SK-N-SH (cell line): ENCODE measurements around the gene CDO1. TPM values are rescaled to one million over a fixed set of nuclear protein-coding genes. Genes with fewer than 3 reads are reported as not detected.

Experiments used
- CTCF ChIA-PET: fragments of 300-600, 350-600 bp; formaldehyde crosslinking; extraction: SDS; loops from one replicate; lab custom pipeline; 2021; lab: Yijun Ruan, JAX
- POLR2A ChIA-PET: fragments of 350-600 bp; sonication (Branson Sonifier 250); formaldehyde crosslinking; extraction: SDS; loops from one replicate; lab custom pipeline; 2020; ENCODE audit warnings: antibody characterized with exemption, inconsistent platforms; lab: Yijun Ruan, JAX
- DNase-seq: peaks from one replicate; pipeline ENCODE4 v3.0.0; 2012
- H2AFZ ChIP-seq: fragments of 200-600 bp; sonication (generic); 2 replicates; pipeline ENCODE4 v1.8.1; 2016; ENCODE audit warnings: antibody characterized with exemption, mild to moderate bottlenecking, low read depth
- H3F3A ChIP-seq: fragments of 200-600 bp; sonication (generic); replicated peaks from 2 replicates; pipeline ENCODE3; 2016; ENCODE audit warnings: antibody characterized with exemption, mild to moderate bottlenecking; ENCODE audit not compliant: insufficient read depth
- H3K27ac ChIP-seq, 2 experiments: fragments of 200-500 bp in 1 of 2; fragments of 200-600 bp in 1 of 2; sonication (Bioruptor generic) in 1 of 2; sonication (generic), shearing (Covaris generic) in 1 of 2; 2 replicates each; pipeline versions ENCODE4 v1.5.1 to v1.6.1; 2014 to 2016; ENCODE audit warnings: low read depth in 2 of 2, inconsistent platforms in 1 of 2, low read length in 1 of 2, mild to moderate bottlenecking in 1 of 2, mixed read lengths in 1 of 2
- H3K27me3 ChIP-seq: fragments of 200-600 bp; sonication (generic), shearing (Covaris generic); 2 replicates; pipeline ENCODE4 v1.6.1; 2016; ENCODE audit warnings: mixed run types; ENCODE audit not compliant: insufficient read depth
- H3K36me3 ChIP-seq, 2 experiments: fragments of 200-500 bp in 1 of 2; fragments of 200-600 bp in 1 of 2; sonication (Bioruptor generic) in 1 of 2; sonication (generic) in 1 of 2; replicated peaks in 1 of 2; 2 replicates each; pipeline versions ENCODE3 to v1.5.1; 2014 to 2016; ENCODE audit warnings: low read length in 1 of 2, mild to moderate bottlenecking in 1 of 2; ENCODE audit not compliant: insufficient read depth in 2 of 2, control insufficient read depth in 1 of 2
- H3K4me1 ChIP-seq, 2 experiments: fragments of 200-500 bp in 1 of 2; fragments of 200-600 bp in 1 of 2; sonication (Bioruptor generic) in 1 of 2; sonication (generic), shearing (Covaris generic) in 1 of 2; 2 replicates each; pipeline versions ENCODE4 v1.5.1 to v1.6.1; 2014 to 2016; ENCODE audit warnings: low read depth in 1 of 2, low read length in 1 of 2, mixed run types in 1 of 2; ENCODE audit not compliant: insufficient read depth in 2 of 2, control insufficient read depth in 1 of 2
- H3K4me2 ChIP-seq: fragments of 200-600 bp; sonication (generic), shearing (Covaris generic); 2 replicates; pipeline ENCODE4 v1.6.1; 2017; ENCODE audit warnings: mixed run types
- H3K4me3 ChIP-seq, 2 experiments: fragments of 200-500 bp in 1 of 2; fragments of 200-600 bp in 1 of 2; sonication (Bioruptor generic) in 1 of 2; sonication (generic), shearing (Covaris generic) in 1 of 2; 2 replicates each; pipeline versions ENCODE4 v1.5.1 to v1.8.1; 2014 to 2016; ENCODE audit warnings: low read depth in 2 of 2, inconsistent platforms in 1 of 2, low read length in 1 of 2, mild to moderate bottlenecking in 1 of 2, mixed read lengths in 1 of 2, moderate library complexity in 1 of 2
- H3K79me2 ChIP-seq: fragments of 200-600 bp; sonication (generic); 2 replicates; pipeline ENCODE4 v1.8.1; 2017; ENCODE audit warnings: mild to moderate bottlenecking; ENCODE audit not compliant: insufficient read depth
- H3K9ac ChIP-seq: fragments of 200-600 bp; sonication (generic); 2 replicates; pipeline ENCODE4 v1.6.1; 2017; ENCODE audit warnings: mixed run types
- H3K9me2 ChIP-seq: fragments of 200-600 bp; sonication (generic); 2 replicates; pipeline ENCODE4 v1.6.1; 2017; ENCODE audit warnings: mixed run types
- H3K9me3 ChIP-seq: fragments of 200-600 bp; sonication (generic); 2 replicates; pipeline ENCODE4 v1.6.1; 2017; ENCODE audit warnings: mixed run types, mild to moderate bottlenecking, moderate library complexity
- H4K20me1 ChIP-seq: fragments of 200-600 bp; sonication (generic); 2 replicates; pipeline ENCODE4 v1.6.1; 2017; ENCODE audit warnings: mild to moderate bottlenecking, mixed run types; ENCODE audit not compliant: insufficient read depth
- ELF1 ChIP-seq: IDR thresholded peaks from 2 replicates; pipeline ENCODE4 v1.4.0; 2012
- EP300 ChIP-seq, 2 experiments: IDR thresholded peaks; 2 replicates each; pipeline versions ENCODE4 v1.4.0 to v1.6.1; 2012; ENCODE audit warnings: borderline replicate concordance in 1 of 2, low read depth in 1 of 2, low read length in 1 of 2
- MEF2A ChIP-seq: IDR thresholded peaks from 2 replicates; pipeline ENCODE4 v1.4.0; 2012; ENCODE audit warnings: low read depth, borderline replicate concordance
- MXI1 ChIP-seq: IDR thresholded peaks from 2 replicates; pipeline ENCODE4 v1.6.1; 2012; ENCODE audit warnings: mild to moderate bottlenecking, low read depth, low read length, improper control_type of control experiment
- NFIC ChIP-seq: IDR thresholded peaks from 2 replicates; pipeline ENCODE4 v1.4.0; 2012; ENCODE audit warnings: borderline replicate concordance
- RXRA ChIP-seq: IDR thresholded peaks from 2 replicates; pipeline ENCODE4 v1.4.0; 2012; ENCODE audit warnings: low read depth, mild to moderate bottlenecking, borderline replicate concordance
- SIN3A ChIP-seq: IDR thresholded peaks from 2 replicates; pipeline ENCODE4 v1.6.1; 2012; ENCODE audit warnings: low read depth, mild to moderate bottlenecking, low read length, moderate library complexity, borderline replicate concordance
- SMC3 ChIP-seq: IDR thresholded peaks from 2 replicates; pipeline ENCODE4 v1.6.1; 2012; ENCODE audit warnings: low read depth, low read length, improper control_type of control experiment
- TCF12 ChIP-seq: IDR thresholded peaks from 2 replicates; pipeline ENCODE4 v1.4.0; 2012
- YY1 ChIP-seq: IDR thresholded peaks from 2 replicates; pipeline ENCODE4 v1.4.0; 2012; ENCODE audit warnings: low read depth, mild to moderate bottlenecking
- WGBS: methylation state at CpG from one replicate; pipeline ENCODE4 v1.1.6; 2017; ENCODE audit warnings: low lambda C conversion rate; 5-methylcytosine and 5-hydroxymethylcytosine counted together
- polyA plus RNA-seq, 3 experiments: library from polyadenylated mRNA; depleted of rRNA; stranded (reverse); fragments of >200 nt; gene quantifications; 2 replicates each; pipeline ENCODE4 v1.2.3, GENCODE V29; 2012
- TF ChIP-seq, protein P1 (sequence below): IDR thresholded peaks from 2 replicates; pipeline ENCODE4 v1.6.1; 2012; ENCODE audit warnings: mild to moderate bottlenecking, low read depth, low read length, moderate library complexity
- TF ChIP-seq, protein P2 (sequence below): fragments of 150-350 bp; IDR thresholded peaks from 2 replicates; pipeline ENCODE4 v1.6.1; 2016; ENCODE audit warnings: mild to moderate bottlenecking, low read depth, low read length
- TF ChIP-seq, protein P3 (sequence below): IDR thresholded peaks from 2 replicates; pipeline ENCODE4 v1.4.0; 2012; ENCODE audit warnings: low read depth, borderline replicate concordance
- TF ChIP-seq, protein P4 (sequence below): IDR thresholded peaks from 2 replicates; pipeline ENCODE4 v1.4.0; 2012; ENCODE audit warnings: low read depth, borderline replicate concordance
- TF ChIP-seq, protein P5 (sequence below): fragments of 200-600 bp; sonication (generic); IDR thresholded peaks from 2 replicates; pipeline ENCODE4 v1.6.1; 2017; ENCODE audit warnings: antibody characterized with exemption, mild to moderate bottlenecking, moderate library complexity
- TF ChIP-seq, protein P6 (sequence below): fragments of 150-350 bp; IDR thresholded peaks from 2 replicates; pipeline ENCODE4 v1.6.1; 2017; ENCODE audit warnings: antibody characterized with exemption, low read length, low read depth, borderline replicate concordance

The CDO1 gene
- polyA plus RNA-seq, 1 of the 3 experiments (the other 2 are of a cell fraction), result 3.1 TPM

DNA sequence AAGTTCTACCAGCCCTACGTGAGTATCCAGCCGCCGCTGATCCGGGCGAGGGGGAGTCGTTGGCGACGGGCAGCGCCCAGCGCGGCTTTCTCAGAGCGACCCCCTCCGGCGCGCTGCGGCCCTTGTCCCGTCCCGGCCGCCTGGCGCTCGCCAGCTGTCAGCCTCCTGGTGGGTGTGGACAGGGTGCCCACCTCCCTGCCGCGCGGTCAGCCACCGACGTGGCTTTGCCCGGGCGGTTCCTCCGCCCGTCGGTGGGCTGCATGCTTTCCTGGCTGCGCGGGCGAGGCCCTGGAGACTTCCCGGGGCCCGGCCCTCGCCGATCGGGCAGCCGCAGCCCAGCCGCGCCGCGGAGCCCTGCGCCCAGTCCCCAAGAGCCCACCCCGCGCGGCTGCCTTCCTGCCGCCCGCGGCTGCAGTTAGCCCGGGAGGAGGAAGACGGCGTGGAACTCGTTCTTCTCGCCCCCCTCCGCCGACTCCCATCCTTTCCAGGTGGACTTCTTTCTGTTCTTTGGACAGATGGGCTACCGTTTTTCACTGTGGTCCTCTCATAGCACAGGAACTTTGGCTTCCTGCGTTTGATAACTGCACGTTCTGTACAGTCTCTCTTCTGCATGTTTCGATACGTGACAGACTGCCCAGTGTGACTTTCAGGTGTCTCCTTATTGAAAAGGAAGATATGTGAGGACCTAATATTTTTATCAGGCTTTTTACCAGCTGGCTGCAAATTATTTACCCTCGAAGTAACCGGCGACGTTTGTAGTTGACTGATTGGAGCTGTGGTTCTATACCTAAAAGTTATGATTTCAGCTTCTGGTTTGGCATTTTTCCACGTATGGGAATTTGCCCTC is 25.9 kb upstream of the CDO1 start (continued):
- TF ChIP-seq YY1 (no peak), MEF2A (no peak), MXI1 (peak; percentile 24), SIN3A (peak; percentile 80; the same call in 1 of the 2 replicates), ELF1 (no peak), RXRA (no peak), SMC3 (no peak)
- TF ChIP-seq, protein P1, sequence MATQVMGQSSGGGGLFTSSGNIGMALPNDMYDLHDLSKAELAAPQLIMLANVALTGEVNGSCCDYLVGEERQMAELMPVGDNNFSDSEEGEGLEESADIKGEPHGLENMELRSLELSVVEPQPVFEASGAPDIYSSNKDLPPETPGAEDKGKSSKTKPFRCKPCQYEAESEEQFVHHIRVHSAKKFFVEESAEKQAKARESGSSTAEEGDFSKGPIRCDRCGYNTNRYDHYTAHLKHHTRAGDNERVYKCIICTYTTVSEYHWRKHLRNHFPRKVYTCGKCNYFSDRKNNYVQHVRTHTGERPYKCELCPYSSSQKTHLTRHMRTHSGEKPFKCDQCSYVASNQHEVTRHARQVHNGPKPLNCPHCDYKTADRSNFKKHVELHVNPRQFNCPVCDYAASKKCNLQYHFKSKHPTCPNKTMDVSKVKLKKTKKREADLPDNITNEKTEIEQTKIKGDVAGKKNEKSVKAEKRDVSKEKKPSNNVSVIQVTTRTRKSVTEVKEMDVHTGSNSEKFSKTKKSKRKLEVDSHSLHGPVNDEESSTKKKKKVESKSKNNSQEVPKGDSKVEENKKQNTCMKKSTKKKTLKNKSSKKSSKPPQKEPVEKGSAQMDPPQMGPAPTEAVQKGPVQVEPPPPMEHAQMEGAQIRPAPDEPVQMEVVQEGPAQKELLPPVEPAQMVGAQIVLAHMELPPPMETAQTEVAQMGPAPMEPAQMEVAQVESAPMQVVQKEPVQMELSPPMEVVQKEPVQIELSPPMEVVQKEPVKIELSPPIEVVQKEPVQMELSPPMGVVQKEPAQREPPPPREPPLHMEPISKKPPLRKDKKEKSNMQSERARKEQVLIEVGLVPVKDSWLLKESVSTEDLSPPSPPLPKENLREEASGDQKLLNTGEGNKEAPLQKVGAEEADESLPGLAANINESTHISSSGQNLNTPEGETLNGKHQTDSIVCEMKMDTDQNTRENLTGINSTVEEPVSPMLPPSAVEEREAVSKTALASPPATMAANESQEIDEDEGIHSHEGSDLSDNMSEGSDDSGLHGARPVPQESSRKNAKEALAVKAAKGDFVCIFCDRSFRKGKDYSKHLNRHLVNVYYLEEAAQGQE, result no peak

DNA sequence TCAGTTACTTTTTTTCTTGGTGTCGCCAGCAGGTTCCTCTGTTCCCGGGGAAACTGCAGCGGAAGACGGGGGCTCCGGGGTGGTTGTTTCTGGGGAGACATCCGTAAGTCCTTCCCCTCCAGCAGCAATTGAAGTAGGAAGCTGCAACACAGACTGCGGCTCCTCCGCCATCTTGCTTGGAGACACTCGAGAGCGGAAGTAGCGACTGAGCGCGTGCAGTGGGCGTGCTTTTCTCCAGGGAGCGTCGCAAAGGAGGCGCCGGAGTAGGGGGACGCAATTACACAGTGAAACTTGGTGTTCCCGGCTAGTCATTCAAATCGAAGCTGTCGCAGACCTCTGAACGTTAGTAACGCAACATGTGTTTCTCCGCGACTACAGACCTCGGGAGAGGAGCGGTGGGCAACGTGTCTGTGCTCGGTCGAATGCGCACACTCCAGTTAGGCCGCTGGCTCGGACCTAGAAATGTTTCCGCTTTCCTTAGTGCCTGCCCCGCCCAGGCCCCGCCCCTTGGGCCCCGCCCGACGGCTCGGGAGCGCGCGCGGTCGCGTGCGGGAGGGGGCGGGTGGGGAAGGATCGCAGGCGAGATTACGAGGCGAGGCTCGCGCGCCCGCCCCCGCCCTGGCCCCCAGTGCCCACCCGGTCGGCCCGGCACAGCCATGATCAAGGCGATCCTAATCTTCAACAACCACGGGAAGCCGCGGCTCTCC is 25.1 kb upstream of the CDO1 start, which contains the start of the genes AP3S1 and ATG12:
Gene AP3S1, plus strand, starts transcription at position 554 of the 707 bp plus-strand sequence. Its CDS starts 103 bp downstream, at position 657.
Gene ATG12, minus strand, starts transcription at position 184 of the 707 bp plus-strand sequence. Its CDS starts 13 bp downstream, at position 171.
- ChIA-PET POLR2A (no interaction called here), CTCF (interaction anchor here (1.4 to 3.5 kb wide), 6 partner anchors 9 to 226 kb away, joined by 3 to 31 read pairs (median 6); no protein-coding TSS in a partner anchor)
- 8% methylated on average over 41 of the region's 65 CpGs for WGBS
- Histone ChIP-seq H3K4me3 (peak within 1 kb of the TSS; percentile 87 to 89), H3K36me3 (peaks cover 15 to 18% of the 10 kb centered on the region in 2 experiments), H3K4me1 (peaks cover 9 to 21% of the 10 kb centered on the region in 2 experiments; a peak in 3 of 4 replicates), H3K79me2 (peaks cover 91% of the 10 kb centered on the region), H4K20me1 (peaks cover 51% of the 10 kb centered on the region), H3K4me2 (peak within 1 kb of the TSS; percentile 88), H3K9me2 (no peaks in the 10 kb centered on the region), H3K27me3 (no peaks in the 10 kb centered on the region), H2AFZ (peak within 1 kb of the TSS; percentile 95), H3F3A (peaks cover 9% of the 10 kb centered on the region), H3K27ac (peak within 1 kb of the TSS; percentile 95 to 96), H3K9ac (peak within 1 kb of the TSS; percentile 90), H3K9me3 (no peaks in the 10 kb centered on the region)
- peak; percentile 93 for DNase-seq
- TF ChIP-seq NFIC (no peak), EP300 (IDR thresholded peaks at IDR 0.05; ENCODE audit: borderline replicate concordance in 1 of 2, low read depth in 1 of 2, low read length in 1 of 2) (no peak), ELF1 (peak; percentile 84), YY1 (peak; percentile 96), MEF2A (no peak), SMC3 (no peak), SIN3A (peak; percentile 71; the same call in 1 of the 2 replicates), TCF12 (peak; percentile 15; the same call in 1 of the 2 replicates), MXI1 (peak; percentile 57)
- TF ChIP-seq, protein P2, sequence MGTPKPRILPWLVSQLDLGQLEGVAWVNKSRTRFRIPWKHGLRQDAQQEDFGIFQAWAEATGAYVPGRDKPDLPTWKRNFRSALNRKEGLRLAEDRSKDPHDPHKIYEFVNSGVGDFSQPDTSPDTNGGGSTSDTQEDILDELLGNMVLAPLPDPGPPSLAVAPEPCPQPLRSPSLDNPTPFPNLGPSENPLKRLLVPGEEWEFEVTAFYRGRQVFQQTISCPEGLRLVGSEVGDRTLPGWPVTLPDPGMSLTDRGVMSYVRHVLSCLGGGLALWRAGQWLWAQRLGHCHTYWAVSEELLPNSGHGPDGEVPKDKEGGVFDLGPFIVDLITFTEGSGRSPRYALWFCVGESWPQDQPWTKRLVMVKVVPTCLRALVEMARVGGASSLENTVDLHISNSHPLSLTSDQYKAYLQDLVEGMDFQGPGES, result peak; percentile 84
- TF ChIP-seq, protein P3, sequence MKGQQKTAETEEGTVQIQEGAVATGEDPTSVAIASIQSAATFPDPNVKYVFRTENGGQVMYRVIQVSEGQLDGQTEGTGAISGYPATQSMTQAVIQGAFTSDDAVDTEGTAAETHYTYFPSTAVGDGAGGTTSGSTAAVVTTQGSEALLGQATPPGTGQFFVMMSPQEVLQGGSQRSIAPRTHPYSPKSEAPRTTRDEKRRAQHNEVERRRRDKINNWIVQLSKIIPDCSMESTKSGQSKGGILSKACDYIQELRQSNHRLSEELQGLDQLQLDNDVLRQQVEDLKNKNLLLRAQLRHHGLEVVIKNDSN, result no peak
- TF ChIP-seq, protein P4, sequence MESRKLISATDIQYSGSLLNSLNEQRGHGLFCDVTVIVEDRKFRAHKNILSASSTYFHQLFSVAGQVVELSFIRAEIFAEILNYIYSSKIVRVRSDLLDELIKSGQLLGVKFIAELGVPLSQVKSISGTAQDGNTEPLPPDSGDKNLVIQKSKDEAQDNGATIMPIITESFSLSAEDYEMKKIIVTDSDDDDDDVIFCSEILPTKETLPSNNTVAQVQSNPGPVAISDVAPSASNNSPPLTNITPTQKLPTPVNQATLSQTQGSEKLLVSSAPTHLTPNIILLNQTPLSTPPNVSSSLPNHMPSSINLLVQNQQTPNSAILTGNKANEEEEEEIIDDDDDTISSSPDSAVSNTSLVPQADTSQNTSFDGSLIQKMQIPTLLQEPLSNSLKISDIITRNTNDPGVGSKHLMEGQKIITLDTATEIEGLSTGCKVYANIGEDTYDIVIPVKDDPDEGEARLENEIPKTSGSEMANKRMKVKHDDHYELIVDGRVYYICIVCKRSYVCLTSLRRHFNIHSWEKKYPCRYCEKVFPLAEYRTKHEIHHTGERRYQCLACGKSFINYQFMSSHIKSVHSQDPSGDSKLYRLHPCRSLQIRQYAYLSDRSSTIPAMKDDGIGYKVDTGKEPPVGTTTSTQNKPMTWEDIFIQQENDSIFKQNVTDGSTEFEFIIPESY, result no peak
- TF ChIP-seq, protein P5, sequence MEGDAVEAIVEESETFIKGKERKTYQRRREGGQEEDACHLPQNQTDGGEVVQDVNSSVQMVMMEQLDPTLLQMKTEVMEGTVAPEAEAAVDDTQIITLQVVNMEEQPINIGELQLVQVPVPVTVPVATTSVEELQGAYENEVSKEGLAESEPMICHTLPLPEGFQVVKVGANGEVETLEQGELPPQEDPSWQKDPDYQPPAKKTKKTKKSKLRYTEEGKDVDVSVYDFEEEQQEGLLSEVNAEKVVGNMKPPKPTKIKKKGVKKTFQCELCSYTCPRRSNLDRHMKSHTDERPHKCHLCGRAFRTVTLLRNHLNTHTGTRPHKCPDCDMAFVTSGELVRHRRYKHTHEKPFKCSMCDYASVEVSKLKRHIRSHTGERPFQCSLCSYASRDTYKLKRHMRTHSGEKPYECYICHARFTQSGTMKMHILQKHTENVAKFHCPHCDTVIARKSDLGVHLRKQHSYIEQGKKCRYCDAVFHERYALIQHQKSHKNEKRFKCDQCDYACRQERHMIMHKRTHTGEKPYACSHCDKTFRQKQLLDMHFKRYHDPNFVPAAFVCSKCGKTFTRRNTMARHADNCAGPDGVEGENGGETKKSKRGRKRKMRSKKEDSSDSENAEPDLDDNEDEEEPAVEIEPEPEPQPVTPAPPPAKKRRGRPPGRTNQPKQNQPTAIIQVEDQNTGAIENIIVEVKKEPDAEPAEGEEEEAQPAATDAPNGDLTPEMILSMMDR, result no peak
- TF ChIP-seq, protein P6, sequence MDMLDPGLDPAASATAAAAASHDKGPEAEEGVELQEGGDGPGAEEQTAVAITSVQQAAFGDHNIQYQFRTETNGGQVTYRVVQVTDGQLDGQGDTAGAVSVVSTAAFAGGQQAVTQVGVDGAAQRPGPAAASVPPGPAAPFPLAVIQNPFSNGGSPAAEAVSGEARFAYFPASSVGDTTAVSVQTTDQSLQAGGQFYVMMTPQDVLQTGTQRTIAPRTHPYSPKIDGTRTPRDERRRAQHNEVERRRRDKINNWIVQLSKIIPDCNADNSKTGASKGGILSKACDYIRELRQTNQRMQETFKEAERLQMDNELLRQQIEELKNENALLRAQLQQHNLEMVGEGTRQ, result no peak
